GM21526 (cell line): Measurements from ENCODE around the gene ITGB7.

Experiments
- ATAC-seq: cut with Tn5 transposase; IDR thresholded peaks from one replicate; pipeline ENCODE4 v1.9.1; 2021; ENCODE audit warnings: moderate library complexity; ENCODE audit not compliant: unreplicated experiment, low FRiP score

Gene ITGB7

DNA sequence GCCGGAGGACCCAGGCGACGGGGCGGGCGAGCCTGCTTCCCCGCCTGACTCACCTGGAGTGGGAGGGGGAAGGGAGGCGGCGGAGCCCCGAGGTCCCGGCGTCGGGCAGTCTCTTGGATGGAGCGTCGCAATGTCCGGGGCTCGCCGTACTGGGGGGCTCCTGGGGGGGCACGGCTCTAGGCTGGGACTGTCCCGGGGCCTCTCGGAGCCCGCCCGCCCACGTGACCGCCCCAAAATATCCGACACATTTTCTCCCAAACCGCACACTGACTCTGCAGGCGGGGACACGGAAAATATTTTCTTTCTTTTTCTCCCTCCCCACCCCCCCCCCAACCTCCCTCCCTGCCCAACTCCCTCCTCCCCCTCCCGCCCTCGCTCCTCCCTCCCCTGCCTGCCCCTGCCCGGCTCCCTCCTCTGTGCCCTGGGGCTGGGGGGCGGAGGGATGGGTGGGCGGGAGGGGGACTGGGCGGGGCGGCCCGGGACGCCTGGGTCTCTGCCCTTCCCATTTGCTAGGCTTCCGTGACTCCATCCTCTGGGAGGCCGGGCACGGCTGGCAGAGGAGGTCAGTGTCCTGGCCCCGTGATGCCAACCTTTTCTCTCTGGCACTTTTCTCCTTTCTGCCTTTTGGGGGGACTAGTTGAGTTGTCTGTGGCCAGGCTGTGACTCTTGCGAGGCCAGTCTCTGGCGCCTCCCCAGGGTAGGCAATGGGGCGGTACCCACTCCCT lies 25.0 kb upstream of the ITGB7 start, which contains the start of gene RARG:
RARG (minus strand) TSS at position 289 of the 725 bp plus-strand sequence. CDS start 4,664 bp downstream, outside the sequence.
- no peak for ATAC-seq

DNA sequence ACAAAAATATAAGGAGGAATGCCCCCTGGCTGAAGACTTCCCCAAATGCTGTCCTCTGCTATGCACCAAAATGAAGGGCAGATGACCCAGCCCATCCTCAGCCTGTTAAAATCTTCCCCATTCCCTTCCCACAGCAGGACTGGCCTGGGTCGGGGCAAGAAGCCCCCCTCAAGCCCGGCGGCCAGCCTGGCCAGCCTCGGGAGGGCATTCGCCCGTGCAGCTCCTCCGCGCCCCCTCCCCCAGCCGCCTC lies 24.5 kb upstream of the ITGB7 start:
- ATAC-seq = no peak

DNA sequence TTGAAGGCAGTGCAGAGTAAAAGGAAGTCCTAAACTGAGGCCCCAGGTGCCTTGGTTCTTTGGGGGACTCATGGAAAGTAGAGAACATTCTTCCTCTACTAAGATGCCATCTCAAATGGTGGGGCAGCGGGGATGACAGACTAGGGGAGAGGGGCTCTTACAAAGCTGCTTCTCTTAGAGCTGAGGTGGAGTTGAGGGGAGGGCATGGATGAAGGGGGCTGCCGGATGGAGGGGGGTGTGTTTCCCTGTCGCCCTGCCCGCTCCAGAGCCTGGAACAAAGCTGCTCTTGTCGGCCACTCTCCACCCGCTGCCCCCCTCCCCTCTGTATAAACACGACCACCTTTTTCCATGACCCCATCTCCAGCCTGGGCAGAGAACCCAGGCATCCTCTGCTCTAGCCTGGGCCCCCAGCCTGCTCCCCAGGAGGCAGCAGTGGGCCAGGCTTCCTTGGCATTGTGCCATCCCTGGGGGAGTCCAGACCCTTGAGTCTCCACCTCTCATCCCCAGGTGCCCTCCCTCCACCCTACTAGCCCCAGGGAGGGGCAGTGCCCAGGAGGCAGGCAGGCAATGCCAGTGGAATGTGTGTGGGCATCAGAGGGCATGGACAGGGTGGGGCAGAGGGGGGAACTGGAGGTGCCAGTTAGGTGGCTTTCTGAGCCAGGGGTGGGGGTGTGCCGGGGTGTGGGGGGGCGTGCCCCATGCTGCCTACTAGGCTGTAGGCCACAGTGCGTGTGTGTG lies 23.2 kb upstream of the ITGB7 start:
- ATAC-seq = no peak

DNA sequence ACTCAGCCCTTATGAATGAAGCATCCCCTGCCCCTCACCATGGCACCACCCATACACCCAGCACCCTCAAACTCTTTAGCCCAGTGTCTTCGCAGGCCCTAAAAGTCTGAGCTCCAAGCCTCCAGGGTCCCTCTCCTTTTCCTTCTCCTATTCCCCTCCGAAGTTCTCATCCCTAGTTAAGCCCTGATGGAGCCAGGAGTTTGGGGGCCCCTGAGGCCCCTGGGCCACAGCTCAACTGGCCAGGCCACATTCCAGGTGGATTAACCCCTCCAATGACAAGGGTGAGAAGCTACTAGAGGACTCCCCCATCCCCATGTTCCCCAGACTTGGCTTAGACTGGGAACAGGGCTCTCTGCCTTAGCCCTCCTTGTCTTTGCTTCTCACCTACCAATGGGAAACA lies 22.4 kb upstream of the ITGB7 start:
- ATAC-seq = no peak

DNA sequence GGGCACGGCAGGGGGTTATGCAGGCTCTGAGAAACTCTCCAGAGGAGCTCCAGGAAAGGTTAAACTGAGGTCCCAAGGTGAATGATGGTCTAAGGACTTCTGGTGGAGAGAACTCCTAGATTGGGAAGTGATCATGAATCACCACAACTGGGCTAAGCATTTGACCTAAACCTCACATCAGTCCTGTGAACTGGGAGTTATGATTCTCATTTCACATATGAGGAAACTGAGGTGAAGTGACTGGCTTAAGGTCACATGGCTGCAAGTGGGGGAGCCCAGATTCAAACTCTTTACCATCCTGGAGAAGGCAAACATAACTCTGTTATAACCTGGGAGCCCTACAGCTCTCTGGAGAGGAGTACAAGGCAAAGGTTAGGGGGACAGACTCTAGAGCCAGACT lies 20.8 kb upstream of the ITGB7 start:
- no peak for ATAC-seq

DNA sequence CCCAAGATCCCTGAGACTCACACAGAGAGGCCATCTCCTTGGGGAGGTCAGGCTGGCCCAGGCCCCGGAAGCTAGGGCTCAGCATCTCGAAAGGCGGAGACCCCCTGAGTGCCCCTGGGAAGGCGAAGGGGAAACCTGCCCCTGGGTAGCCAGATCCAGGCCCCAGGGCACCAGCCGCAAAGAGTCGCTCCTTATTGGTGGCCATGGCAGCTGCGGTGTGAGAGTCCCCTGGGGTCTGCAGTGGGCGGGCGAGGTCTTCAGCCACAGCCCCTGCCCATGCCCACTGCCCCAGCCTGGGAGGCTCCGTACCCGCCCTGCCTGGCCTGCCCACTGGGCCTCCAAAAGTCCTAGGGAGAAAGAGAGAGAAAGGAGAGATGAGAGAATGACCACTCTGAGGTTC lies 20.3 kb upstream of the ITGB7 start:
- ATAC-seq = no peak

DNA sequence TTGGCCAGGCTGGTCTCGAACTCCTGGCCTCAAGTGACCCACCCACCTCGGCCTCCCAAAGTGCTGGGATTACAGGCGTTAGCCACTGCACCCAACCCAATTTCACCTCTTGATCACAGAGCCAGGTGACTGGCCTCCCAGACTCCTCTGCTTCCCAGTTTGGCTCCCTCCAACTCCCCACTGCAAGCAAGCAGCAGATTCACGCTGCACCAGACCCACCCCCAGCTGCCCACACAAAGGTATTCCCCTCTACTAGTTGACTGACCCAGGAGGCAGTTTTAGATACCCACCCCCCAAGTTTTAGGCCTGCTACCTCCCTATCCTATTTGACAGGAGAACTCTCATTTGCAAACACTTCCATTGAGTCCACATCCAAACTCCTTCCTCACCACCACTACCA lies 19.8 kb upstream of the ITGB7 start:
- ATAC-seq = no peak

DNA sequence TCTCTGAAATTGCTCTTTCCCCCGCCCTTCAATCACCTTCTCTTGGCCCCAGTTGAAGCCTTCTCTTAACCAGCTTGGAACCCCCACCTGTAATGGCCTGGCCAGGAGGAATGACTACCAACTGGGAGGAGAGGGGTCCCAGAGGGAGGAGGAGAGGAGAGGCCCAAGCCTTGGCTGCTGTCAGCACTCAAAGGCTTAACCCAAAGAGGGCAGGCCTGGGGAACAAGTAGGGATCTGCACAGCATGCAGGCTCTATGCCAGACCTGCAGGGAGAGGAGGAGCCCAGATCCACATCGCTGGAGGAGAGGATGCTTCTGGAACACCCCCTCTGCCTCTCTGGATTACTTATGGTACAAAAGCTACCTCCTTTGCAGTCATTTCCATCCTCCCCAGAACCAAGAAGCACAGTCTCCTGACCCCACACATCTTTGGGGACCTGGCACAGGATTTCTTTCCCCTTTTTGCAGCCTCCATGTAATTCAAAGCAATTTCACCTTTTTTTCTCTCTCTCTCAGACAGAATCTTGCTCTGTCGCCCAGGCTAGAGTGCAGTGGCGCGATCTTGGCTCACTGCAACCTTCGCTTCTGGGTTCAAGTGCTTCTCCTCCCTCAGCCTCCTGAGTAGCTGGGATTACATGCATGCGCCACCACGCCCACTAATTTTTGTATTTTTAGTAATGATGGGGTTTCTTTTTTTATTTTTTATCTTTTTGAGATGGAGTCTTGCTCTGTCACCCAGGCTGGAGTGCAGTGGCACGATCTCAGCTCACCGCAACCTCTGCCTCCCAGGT lies 18.8 kb upstream of the ITGB7 start:
- no peak for ATAC-seq

DNA sequence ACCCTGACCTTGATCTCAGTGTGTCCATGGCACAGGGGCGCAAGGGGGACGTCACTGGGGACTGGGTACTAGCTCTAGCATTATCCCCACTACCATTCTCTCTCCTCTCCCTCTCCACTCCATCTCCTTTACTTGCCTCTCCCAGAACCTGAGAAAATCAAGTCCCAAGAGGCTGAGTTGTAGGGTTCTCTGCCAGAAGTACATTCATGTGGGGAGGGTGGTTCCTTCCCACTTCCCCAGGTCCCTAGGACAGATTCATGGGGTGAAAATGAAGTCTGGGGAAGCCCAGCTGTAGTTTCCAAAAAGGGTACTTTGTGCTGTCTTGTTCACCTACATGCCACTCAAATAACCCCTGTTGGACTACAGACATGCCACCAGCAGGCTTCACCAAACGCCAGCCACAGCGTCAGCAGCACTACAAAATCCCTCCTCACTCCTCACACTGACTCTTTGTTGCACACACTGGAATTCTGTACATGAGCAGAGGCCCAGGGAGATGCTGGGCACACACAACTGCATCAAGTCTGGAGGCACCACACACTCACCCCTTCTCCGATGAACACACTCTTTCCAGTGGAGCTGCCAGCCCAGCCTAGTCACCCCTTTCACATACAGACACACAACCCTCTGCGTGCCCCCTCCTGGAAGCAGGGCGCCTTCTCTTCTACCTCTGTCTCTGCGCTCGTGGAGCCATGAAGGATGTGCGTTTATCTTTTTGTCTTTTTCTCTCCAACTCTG lies 18.0 kb upstream of the ITGB7 start:
- no peak for ATAC-seq

DNA sequence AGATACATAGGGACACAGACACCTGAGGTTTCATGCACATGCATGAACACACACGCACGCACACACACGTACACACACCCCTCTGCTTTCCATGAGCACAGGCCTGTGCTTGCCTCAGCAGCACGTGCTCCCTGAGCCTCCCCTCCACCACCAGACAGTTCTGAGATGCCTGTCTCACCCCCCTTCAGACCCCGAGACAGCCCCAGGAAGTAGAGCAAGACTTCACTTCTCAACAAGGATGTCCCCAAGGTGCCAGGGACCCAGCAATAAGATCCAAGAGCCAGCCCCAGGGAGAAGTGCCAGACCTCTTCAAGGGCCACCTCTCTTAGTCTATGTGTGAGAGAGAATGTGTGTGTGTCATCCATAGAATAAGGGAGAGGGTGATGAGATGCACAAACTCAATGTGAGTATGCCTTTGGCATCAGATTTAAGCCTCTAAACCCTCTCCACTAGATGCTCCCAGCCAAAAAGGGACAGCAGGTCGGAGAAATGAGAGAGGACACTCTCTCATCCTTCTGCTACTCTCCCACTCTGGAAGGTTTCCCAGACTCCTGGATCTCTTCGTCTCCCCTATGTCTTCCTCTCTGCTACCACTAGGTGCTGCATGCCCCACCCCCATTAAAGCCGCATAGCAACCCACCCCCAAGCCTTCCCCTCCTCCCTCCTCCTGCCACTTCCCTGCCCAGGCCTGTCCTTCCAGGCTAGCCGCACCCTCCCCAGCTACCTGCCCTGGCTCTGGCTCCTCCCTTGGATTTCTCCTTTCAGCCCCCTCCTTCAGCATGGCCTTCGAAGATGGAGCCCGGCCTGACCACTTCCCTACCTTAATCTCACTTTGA lies 17.2 kb upstream of the ITGB7 start:
- no peak for ATAC-seq

DNA sequence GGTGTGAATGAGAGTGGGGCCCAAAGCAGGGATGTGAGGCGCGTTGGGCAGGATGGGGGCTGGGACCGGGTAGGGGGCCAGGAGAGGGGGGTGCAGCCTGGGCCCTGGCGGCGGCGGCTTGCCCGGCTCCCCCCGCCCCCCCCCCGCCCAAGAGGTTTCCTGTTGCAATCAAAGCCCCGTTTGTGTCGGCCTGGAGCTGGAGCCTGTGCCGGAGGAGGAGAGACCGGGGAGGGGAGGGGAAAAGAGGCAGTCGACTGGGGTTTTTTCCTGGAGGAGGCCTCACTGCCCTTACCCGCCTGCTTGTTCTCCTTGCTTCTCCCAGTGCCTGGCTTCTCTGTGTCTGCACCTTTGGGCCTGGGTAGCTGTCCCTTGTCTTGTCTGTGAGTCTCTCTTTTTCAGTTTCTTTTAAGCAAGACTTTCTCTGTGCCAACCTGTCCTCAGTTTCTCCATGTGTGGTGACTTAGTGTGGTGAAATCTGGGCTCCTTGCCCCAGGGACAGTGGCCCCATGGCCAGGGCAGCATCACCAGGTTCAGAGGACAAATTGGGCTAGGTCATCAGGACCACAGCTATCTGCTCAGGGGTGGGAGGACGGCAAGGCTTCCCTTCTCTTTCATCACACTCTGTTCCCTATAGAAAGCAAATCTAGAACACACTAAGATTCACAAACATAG lies 16.5 kb upstream of the ITGB7 start:
- no peak for ATAC-seq

DNA sequence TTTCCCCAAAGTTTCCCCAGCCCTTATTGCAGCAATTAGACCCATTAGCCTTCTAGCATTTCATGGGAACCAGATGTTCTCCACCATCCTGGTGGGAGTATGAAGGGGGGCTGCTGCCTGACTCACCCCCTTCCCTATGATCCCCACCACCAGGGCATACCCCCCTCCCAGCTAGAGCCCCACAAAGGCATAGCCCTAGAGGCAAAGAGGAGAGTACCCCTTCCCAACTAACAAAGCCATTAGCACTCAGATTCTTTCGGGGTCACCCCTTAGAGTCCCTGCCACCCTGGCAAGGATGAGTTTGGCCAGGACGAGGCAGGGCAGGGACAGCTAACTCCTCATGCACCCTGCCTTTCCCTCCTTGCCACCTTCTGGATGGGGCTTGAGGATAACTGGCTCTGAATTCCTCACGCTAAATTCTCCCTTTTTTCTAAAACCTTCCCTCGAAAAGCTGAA lies 15.8 kb upstream of the ITGB7 start:
- no peak for ATAC-seq

DNA sequence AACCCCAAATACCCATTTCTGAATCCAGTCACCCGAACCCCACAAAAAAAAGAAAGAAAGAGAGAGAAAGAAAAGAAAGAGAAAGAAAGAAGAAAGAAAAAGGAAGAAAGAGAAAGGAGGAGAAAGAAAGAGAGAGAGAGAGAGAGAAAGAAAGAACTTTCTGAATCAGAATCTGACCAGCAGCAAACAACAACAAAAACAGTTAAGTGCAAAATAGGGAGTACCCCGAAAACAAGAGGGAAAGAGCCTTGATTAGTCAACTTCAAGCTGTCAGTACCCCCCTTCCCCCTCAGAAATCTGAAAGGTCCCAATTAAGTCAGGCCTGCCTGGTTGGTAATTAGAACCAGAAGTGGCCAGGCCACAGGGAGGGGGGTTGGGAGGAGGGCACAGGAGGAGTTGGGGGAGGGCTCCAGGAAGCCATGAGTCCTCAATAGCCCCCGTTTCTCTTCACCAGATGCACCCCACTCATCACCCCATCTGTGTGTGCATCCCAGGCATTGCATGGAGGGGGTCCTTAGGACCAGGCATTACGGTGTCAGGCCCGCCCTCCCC lies 15.2 kb upstream of the ITGB7 start:
- no peak for ATAC-seq

DNA sequence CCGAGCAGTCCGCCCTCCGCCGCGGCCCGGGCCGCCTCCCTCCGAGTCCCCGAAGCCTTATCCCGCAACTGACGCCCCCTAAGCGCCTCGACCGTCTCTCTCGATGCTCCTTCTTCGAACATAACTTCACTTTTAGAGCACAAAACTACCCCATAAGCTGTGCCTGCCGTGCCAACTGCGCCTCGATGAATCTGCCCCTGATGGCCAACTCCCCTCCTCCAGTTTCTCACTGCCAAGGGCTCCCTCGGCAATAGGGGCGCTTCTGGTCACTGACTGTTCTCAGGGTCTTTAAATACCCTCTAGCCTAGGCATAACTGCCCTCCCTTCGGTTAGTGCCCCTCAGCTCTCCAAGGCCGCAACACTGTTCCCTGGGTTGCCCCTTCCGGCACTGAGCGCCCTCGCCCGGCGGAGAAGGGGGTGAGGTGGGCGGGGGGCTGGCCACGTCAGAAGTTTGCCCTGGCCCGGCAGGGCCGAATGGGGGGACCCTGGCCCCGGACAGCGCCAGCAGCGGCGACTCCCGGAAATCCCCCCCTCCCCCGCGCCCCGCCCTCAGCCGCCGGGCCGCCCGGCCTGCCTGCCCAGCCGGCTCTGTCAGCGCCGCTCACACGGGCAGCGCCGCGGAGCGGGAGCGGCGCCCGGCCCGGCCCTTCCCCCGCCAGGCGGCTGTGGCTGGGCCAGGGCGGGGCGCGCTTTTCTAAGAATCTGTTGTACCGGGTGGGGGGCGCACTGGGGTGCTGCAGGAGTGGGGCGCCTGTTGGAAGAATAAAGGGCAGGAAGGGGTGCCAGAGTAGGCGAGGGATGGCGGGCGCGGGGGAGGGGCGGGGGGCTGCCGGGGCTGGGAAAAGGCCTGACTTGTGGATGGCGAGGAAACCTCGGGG lies 14.4 kb upstream of the ITGB7 start:
- peak; percentile 21 for ATAC-seq

DNA sequence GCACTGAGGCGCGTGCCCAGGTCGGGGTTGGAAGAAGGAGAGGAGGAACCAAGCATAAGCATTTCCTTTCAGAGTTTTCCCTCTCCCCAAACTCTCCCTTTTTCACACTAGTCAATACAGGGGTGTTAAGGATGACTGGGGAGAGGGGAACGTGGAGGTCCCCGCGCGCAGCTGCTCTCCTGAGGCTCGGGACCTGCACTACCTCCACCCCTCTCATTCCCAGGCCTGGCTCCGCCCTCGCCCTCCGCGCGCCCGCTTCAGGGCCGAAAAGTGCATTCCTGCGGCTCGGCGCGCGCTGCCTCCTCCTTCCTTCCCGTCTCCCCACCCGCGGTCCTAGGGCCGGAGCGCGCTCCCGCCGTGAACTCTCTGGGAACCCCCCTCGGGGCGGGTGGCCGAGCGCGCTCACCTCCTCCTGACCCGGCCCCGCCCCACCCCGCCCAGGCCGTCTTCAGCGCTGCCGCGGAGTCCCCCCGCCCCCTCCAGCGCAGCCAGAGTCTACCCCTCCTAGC lies 13.7 kb upstream of the ITGB7 start:
- ATAC-seq = peak; percentile 42

DNA sequence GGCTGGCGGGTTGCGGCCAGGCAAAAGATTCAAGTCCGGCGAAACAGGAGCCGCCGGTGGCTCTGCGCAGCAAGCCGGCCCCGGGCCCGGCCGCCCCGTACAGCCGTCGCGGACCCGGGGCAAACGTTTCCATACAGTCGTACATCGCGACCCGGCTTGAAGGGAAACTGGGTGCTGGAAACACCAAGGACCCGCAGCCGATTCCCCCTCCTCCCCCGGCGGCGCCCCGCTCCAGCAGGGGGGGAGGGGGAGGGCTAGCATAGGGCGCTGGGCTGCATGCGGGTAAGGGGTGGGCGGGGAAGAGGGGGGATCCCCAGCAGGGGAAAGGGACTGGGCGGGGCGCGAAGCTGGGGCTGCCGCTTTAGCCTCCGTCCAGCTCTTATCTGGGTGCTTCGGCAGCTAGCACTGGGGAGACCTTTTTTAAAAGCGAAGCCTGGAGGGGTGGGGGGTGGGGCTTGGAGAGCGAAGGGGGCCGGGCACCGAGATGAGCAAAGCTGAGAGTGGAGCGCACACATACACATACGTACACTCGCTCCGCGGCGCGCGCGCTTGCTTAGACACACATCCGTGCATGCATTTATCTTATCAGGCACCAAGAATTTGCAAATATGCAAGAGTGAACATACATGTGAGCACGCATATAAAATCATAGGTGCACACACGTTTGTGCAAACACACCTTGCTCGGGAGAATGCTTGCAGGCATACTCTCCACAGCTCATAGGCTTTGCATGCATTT lies 13.1 kb upstream of the ITGB7 start:
- peak; percentile 30 for ATAC-seq

DNA sequence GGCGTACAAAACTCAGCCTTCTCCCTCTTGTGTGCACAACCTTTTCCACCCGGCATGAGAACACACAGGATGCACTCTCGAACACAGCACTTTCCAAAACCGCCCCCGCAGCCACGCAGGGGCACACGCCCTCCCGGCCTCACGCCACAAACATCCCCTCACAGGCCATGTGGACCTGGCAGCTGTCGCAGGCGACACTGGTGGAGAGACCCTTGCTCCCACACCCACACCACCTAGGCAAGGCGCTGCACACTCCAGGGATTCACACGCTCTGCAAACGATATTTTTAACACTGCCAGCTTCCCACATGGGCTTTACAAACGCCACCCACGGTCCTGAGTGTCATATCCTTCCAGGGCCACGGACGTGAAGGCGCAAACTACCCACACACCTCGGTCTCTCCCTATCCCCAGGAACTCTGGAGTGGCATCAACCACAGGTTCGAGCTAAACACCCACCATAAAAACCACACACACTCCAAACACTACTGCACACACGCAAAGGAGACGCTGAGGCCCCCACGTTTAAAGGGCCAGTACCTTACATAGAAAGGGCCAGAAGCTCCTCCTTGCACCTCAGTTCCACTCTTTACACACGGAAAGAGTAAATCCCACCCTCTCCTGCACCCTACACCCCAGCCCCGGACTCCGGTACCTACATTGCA lies 12.4 kb upstream of the ITGB7 start:
- peak; percentile 8 for ATAC-seq
